Stimulated activated CD4-positive, alpha-beta T cell treated with anti-CD3 and anti-CD28 coated beads, Interleukin-12 subunit alpha, Interleukin-12 subunit beta, amount 100 ng/mL, for 48 hours (primary cell): ENCODE measurements around the gene AMMECR1L.
"Not testable (repeated sequence)": the region's sequence is repeated elsewhere in the genome, so short reads cannot be mapped to it uniquely, and the experiment has no call there.

Source experiments
- DNase-seq, 3 donors: peaks; one replicate each; pipeline ENCODE4 v3.0.0-alpha.2; 2020; ENCODE audit warnings: low read depth in 2 of 3, low spot score in 1 of 3

AMMECR1L gene

DNA sequence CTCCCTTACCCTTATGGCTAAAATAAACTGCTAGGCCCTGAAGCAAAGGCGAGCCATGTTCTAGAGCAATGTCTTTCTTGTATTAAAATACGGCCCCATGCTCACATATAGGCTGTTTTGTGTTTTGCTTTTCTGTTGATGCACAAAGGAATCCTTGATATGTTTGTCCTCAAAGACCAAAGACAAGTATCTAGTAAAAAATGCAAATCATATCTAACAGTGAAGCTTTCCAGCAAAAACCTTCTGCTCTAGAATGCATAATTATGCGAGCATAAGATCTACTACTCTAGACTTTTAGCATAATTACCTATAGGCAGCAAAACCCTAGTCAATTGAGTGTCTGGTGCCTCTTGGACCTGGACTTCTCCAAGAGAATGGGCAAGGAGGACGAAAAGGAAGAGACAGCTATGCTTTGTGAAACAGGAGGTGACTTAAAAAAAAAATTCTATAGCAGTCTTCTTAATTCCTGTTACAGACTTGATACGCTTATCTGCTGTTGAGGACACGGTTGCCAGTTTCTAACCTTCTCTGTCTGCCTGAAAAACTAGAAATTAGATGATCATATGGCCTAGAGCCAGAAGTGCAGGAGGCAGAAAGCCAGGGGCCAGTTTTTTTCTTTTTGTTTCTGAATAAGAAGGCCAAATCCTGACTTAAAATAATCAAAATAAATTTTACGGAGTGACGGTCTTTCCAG lies 1.5 kb upstream of the AMMECR1L start:
- no peak for DNase-seq

GRCh38 chr2:127886593-127886935 lies 808 bp upstream of the AMMECR1L start:
- not testable (repeated sequence) for DNase-seq

DNA sequence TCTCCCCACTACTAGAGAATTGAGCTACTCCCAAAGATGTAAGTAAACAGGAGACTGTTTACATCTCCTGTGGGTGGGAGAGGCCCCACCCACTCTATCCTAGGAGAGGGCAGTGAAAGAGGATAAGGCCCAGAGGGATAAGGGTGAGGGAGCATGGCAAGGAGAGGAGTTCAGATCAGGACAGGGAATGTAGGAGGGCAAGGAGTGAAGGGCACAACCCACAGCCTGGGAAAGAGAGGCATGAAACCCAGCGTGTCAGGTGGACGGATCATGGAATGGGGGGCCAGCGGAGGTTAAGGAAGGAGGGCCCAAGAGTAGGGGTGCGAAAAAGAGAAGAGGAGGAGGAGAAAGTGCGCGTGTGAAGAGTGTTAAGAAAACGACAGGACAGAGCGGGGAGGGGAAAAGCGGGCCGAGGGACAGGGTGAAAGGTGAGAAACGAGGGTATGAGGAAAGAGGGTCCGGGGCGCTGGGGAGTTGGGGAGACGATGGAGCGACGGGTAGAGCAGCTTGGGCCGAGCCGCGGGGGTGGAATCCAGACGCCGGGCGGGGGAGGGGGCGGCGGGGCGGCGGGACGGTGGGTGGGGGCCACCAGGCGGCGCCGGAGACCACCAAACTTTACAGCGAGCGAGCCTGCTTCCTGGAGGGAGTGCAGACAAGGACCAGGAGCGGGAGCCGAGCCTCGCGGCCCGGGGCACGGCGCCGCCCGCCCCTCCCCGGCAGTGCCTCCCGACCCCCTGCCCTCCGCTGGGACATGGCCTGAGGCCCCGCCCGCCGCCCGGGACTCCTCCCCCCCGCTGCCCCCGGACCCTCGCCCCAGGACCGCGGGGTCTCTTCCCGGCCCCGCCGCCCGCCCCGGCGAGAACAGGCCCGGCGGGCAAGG lies 655 bp downstream of the AMMECR1L start:
- DNase-seq, result peak in 1 of 3 donors; percentile 5

DNA sequence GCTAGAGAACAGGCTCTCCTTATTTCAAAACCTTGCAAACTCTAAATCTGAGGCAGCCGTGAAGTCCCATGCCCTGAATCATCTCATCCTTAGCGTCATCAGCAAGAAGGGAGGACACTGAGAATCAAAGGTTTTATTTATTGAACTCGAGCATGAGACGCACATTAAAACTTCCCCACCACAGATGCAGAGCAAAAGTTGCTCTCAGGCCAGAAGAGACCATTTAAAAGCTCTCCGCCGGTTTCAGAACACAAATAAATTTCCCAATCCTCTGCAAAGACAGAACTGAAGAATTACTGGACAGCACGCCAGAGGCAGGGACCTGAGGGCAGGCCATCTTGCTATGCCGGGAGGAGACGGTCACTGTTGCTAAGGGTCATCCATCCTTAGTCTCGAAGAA lies 1.3 kb downstream of the AMMECR1L start:
- DNase-seq, result no peak

DNA sequence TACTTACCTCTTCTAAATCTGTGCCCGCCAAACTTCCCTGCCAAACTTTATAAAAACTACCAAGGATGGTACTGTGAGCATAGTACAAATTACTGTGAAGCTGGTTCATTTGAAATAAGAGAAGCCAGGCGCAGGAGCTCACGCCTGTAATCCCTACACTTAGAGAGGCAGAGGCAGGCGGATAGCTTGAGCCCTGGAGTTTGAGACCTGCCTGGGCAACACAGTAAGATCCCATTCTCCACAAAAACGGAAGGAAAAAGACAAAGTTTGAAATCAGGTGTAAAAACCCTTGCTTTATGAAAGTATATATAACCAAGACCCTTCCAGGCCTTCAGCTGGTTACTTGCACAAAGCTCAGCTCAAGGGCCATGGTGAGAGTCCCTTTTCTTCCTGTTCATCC lies 5.9 kb downstream of the AMMECR1L start:
- DNase-seq, result no peak

- no peak for DNase-seq
These were observed 8.1 kb downstream of the AMMECR1L start for GRCh38 chr2:127877626-127878025.

DNA sequence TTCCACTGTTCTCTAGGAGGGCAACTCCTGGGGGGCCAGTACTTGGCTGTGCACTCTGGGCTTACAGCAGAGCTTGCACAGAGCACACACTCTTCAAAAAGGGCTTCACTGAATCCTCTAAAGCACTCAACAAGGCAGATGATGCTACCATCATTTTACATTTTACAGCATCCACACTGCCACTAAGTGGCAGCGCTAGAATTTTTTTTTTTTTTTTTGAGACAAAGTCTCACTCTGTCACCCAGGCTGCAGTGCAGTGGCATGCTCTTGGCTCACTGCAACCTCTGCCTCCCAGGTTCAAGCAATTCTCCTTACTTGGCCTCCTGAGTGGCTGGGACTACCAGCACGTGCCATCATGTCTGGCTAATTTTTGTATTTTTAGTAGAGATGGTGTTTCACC lies 8.6 kb downstream of the AMMECR1L start:
- DNase-seq, result no peak

DNA sequence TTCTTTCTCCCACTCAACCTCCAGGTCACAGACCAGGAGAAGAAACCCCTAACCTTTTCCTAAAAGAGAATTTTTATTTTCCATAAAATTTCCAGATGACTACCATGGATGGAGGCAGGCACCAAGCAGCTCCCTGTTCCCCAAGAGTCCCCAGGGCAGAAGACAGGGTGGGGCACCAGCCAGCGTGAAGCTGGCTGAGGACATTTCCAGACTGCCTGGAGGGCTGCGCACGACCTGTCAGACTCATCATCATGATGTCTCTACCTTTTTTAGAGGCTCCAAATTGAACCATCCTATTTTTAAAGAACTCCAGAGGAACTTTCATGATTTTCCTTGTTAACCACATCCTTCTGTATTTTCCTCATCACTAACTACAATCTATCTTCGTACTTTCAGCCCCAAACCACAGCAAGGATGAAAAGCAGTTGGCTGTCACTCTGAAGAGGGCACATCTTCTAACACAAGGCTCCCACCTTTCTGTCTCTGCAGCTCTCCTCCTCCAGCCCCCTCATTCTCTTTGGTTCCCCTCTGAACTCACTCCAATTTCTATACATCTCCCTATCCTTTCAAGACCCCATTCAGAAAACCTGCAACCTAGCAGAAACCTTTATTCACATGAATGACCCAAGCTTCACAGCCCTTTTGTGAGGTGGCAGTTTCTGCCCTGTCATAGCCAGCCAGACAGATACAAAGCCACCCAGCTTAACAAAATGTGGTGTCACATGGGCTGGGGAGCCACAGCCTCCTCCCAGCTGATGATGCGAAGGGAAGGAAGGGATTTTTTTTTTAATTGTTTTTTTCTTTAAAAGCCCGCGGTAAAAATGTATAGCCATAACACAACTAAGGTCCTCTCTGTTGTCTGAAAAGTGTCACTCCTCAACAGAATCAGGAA lies 11.1 kb downstream of the AMMECR1L start:
- DNase-seq, result no peak

- DNase-seq, result no peak
These were observed 12.0 kb downstream of the AMMECR1L start for GRCh38 chr2:127873707-127874303.

DNA sequence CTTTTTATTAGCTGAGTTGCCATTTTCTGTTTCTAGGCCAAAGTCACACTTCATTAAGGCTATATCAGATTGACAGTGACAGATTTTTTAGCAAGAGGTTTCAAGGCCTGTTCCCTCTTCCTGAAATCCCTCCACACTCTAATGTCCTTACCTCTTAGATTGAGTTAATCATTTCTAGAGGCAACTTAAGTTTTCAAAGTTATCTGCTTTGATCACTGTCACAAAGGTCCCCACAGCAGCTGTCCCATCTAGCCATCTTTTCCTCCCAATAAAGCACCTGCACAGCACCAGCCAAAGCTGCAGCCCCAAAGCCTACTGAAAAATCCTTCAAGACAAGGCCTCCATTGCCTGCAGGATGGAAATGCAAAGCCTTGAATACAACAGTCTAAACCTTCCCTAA lies 13.4 kb downstream of the AMMECR1L start:
- no peak for DNase-seq

DNA sequence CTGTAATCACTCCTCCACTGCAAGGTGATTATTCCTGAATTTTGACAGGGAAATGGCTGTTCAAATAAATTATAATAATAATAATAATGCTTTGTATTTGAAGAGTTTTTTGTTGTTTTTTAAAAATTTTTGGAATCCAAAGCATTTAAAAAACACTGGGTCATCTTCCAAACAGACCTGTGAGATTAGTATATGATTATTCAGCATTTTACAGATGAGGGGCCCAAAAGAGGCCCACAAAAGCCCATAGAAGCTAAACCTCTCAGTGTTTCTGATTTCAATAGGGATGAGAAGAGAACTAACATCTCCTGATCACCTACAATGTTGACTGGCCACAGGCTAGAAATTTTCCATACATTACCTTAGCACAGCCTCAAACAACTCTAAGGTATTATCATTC lies 19.8 kb downstream of the AMMECR1L start:
- DNase-seq, result no peak

- no peak for DNase-seq
These were observed 20.9 kb downstream of the AMMECR1L start for GRCh38 chr2:127864877-127865276.

- DNase-seq, result no peak
These were observed 23.5 kb downstream of the AMMECR1L start for GRCh38 chr2:127862228-127862627.

DNA sequence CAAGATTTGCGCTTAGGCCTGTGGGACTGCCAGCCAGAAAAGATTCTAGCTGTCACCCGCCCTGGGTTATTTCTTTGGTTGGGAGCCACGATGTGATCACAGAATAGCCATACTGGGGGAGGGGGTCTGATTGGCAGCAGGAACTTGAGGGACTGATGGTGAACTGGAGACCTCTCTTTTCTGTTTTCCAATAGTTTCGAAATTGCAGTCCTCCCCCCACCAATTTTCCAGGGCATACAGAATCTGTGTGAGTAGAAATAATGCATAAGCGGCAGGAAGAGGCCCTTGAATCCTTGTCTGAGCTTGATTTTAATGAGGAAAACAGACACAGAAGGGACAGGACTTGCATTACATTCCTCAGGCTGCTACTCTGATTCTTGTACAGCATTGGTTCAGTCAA lies 25.6 kb downstream of the AMMECR1L start:
- no peak for DNase-seq

DNA sequence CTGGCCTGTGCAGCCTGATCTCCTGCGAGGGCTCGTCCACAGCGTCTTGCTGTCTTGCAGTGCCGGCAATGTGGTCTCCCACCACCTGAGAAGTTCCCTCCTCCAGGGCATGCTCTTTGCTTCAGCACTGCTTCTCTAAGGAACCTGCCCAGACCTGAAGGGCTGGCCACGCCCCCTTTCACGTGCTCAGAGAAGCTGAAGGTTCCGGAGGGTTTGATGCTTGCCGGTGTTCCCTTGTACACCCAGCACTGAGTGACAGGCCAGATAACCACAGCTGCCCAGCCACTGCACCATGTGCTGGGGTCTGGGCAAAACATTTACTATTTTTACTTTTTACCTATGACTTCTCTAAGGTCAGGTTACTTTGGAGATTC lies 26.1 kb downstream of the AMMECR1L start:
- DNase-seq, result peak; percentile 16 to 33 (median 28)

GRCh38 chr2:127857265-127857808 lies 28.4 kb downstream of the AMMECR1L start:
- no peak for DNase-seq

DNA sequence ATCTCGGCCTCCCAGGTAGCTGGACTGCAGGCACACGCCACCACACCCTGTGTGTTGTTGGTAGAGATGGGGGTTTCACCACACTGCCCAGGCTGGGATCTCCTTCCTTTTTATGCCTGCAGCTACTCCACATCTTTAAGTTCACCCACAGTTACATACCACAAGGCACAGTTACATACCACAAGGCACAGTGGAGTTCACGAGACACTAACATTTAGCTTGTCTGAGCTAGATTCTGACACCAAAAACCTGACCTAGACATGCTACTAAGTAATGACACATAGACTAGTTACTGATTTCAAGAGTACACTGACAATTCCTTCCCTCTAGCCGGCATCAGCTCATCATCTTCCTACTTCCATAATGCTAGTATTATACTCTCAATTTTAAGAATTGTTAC lies 32.1 kb downstream of the AMMECR1L start:
- no peak for DNase-seq

DNA sequence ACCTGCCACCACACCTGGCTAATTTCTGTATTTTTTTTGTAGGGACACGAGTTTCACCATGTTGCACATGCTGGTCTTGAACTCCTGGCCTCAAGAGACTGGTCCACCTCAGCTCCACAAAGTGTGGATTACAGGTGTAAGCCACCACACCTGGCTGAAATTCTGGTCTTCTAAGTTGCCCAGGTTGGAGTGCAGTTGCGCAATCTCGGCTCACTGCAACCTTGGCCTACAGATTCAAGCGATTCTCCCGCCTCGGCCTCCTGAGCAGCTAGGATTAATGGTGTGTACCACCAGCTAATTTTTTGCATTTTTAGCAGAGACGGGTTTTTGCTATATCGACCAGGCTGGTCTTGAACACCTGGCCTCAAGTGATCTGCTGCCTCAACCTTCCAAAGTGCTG lies 33.4 kb downstream of the AMMECR1L start:
- DNase-seq, result no peak

DNA sequence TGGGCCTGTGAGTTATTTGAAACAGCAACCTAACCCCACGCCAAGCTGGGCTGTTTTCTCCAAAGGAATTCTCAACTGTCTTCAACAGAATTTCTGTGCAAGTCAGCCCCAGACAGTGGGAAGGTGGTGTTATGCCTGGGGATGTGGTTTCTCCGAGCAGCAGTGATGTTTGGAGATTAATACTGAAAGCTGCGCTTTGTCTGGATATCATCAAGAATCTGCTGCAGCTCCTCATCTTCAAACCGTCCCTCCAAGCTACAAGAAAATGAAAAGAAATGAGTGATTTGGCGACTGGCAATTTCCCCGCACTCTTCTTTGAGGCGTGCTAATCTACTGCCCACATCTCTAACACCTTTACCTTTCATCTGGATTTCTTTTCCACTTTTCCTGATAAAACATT lies 37.8 kb downstream of the AMMECR1L start:
- no peak for DNase-seq

- no peak for DNase-seq
These were observed 40.8 kb downstream of the AMMECR1L start for GRCh38 chr2:127844973-127845372.

- DNase-seq, result no peak
These were observed 42.1 kb downstream of the AMMECR1L start for GRCh38 chr2:127843677-127844076.
